HG03103 (cell line): Measurements from ENCODE around the gene TNFSF12.

Source experiments
- ATAC-seq: cut with Tn5 transposase; IDR thresholded peaks from one replicate; pipeline ENCODE4 v1.9.1; 2021; ENCODE audit warnings: low read depth; ENCODE audit not compliant: unreplicated experiment

Gene TNFSF12, protein sequence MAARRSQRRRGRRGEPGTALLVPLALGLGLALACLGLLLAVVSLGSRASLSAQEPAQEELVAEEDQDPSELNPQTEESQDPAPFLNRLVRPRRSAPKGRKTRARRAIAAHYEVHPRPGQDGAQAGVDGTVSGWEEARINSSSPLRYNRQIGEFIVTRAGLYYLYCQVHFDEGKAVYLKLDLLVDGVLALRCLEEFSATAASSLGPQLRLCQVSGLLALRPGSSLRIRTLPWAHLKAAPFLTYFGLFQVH

DNA sequence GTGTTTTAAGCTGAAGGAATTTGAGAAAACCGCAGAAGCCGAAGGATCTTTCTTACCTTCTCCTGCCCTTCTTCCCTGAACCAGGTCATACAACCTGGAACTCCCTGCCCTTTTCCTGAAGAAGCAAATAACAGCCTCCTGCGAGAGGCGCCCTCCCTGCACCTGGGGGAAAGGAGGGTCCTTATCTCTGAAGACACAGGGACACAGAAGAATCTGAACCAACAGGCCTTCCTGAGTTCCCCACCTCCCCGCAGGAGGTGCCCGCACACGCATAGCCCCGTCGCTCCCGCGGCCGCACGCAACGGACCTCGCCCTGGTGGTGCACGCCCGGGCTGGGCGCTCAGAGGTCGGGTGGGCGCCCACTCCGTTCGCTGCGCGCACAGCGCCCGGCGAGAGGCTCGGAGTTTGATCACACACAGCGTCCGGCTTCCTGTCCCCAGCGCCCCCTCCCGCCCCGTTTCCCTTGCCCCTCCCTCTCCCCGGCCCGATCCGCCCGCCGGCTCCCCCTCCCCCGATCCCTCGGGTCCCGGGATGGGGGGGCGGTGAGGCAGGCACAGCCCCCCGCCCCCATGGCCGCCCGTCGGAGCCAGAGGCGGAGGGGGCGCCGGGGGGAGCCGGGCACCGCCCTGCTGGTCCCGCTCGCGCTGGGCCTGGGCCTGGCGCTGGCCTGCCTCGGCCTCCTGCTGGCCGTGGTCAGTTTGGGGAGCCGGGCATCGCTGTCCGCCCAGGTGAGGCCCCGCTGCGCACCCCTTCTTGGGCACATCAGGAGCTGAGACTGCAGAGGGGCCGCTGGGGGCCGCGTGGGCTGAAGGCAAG is at the start of gene TNFSF12:
Gene TNFSF12, plus strand, starts transcription at position 474 of the 816 bp plus-strand sequence. Its CDS starts 96 bp downstream, at position 570.
- no peak for ATAC-seq

GRCh38 chr17:7499161-7499560 is 49.7 kb upstream of the TNFSF12 start:
- ATAC-seq, result no peak

- no peak for ATAC-seq
These were observed 47.1 kb upstream of the TNFSF12 start for GRCh38 chr17:7501729-7502128.

DNA sequence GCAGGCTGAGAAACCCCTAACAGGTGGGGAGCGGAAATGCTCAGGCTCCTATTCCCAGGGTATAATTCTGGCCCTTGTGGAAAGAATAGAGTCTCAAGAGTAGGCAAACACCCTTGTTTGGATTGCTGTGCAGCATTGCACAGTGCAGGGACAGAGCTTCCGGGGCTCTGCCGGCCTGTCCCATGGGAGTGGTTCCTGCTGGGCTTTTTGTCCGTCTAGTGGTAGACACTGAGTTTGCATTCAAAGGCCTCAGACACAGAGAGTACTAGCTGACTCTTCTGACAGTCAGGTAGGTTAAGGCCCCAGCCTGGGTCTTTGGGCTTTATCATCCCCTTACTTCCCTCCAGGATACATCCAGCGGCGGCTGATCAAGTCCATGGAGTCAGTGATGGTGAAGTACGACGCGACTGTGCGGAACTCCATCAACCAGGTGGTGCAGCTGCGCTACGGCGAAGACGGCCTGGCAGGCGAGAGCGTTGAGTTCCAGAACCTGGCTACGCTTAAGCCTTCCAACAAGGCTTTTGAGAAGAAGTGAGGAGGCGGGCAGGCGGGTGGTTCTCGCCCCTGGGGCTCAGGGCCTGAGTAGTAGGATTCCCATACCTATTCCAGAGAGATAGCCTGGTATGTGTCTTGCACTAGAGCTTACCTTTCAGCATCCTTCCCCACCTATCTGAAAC is 46.5 kb upstream of the TNFSF12 start:
- no peak for ATAC-seq

- ATAC-seq, result no peak
These were observed 45.9 kb upstream of the TNFSF12 start for GRCh38 chr17:7502987-7503386.

GRCh38 chr17:7503521-7503920 is 45.3 kb upstream of the TNFSF12 start:
- no peak for ATAC-seq

- no peak for ATAC-seq
These were observed 40.7 kb upstream of the TNFSF12 start for GRCh38 chr17:7508145-7508544.

DNA sequence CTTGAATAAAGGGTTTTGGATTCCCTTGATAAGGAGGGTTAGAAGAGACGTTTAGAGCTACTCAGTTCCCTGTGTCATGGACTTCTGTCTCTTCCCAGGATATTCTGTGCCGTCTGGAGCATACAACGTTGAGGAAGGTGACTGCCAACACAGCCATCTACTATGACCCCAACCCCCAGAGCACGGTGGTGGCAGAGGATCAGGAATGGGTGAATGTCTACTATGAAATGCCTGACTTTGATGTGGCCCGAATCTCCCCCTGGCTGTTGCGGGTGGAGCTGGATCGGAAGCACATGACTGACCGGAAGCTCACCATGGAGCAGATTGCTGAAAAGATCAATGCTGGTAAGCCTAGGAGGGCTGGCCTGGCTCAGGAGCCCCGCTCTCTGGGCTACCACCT is 40.0 kb upstream of the TNFSF12 start:
- no peak for ATAC-seq

DNA sequence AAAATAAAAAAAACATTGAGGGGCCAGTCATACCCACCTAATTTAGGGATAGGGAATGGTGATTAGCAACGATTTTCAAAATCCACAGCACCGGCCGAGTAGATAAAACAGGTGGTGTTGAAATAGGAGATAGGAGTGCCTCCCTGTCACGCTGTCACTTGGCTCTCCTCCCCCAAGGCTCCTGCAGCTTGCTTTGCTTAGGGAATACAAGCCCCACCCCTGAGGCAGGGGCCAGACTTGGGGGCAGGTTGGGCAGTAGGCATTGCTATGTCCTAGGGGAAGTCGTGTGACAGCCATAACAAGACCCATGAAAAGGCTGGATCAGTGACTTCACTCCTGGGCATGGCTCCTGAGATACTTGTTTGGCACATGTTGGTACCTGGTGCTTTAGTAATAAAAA is 38.9 kb upstream of the TNFSF12 start:
- ATAC-seq, result no peak

DNA sequence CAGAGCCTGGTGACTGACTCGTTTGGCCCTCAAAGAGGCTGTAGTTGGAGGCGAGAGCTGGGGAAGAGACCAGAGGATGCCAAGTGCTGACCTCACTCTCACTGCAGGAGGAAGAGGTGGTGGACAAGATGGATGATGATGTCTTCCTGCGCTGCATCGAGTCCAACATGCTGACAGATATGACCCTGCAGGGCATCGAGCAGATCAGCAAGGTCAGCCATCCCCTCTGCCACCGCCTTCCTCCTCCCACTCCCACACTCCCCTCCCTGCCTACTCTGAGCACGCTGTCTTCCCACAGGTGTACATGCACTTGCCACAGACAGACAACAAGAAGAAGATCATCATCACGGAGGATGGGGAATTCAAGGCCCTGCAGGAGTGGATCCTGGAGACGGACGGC is 37.8 kb upstream of the TNFSF12 start:
- ATAC-seq, result no peak

GRCh38 chr17:7512105-7512504 is 36.8 kb upstream of the TNFSF12 start:
- ATAC-seq, result no peak

GRCh38 chr17:7512824-7513540 is 35.9 kb upstream of the TNFSF12 start:
- ATAC-seq, result no peak

- no peak for ATAC-seq
These were observed 34.9 kb upstream of the TNFSF12 start for GRCh38 chr17:7513850-7514419.

- ATAC-seq, result no peak
These were observed 32.8 kb upstream of the TNFSF12 start for GRCh38 chr17:7515911-7516610.

DNA sequence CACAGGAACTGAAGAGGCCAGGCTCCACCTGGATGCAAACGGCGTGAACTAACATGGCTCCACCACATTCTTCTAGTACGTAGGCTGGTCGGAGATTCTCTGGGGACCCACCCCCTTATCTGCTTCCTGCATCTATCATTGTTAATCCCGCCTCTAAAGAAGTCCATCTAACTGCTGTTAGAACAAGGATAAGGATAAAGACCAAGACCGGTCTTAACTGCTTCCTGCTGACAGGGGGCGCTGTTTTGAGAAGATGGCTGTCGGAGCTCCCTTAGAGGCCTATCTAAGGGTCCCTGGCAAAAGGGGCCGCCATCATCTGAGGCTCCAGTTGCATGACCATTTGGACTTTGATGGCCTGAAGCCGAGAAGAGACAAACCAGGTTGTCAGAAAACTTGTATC is 25.8 kb upstream of the TNFSF12 start:
- ATAC-seq, result no peak

DNA sequence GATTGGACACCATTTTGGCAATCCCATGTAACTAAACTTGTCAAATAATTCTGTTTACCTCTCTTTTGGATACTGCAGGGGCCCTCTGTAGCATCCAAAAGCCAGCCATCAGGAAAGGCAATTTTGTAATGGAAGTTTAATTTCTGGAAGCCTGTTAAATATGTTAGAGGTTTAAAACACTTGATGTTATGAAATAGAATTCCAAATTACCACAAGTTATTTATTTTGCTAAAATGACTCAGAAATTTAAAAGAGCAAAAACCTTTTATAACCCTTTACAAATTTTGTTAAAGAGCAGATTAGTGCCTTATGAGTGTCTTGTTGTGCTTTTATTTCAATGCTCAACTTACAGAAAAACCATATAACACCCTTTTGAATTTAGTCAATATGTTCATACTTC is 20.0 kb upstream of the TNFSF12 start:
- ATAC-seq, result no peak

DNA sequence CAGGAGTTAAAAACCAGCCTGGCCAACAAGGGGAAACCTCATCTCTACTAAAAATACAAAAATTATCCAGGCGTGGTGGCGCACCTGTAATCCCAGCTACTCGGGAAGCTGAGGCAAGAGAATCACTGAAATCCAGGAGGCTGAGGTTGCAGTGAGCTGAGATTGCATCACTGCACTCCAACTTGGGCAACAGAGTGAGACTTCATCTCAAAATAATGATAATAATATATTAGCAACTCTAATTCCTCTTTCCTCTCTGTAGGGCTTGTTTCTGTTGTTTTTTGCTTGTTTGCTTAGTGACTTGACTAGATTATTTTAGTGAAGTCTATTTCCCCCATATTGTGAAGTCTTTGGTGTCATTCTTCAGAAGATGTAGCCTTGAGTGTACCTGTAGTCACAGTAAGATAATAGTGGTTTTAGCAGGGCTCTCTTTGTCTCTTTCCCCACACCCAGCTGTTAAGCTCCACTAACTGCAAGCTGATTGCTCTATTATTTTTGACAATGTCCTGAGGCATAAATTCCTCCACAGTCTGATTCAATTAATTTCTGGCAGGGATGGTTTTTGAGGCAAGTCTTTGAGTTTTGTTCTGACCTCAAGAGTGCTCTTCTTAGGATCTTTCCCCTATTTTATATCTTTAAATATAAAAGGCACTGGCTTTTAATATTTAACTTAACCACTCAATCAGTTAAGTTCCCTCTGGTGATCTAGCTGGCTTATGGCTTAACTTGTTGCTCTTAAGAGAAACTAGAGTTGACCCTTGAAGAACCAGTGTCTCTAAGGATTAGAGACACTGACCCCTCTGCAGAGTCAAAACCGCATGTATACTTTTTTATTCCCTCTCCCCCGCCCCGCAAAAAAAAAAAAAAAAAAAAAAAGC is 18.6 kb upstream of the TNFSF12 start:
- no peak for ATAC-seq

GRCh38 chr17:7538050-7538449 is 10.8 kb upstream of the TNFSF12 start:
- no peak for ATAC-seq
